GM12872 (cell line): ENCODE results near the gene KCNK17.
A peak's percentile ranks its signal among the peaks of the same experiment; 100 is the strongest.

Experiments used
- CTCF ChIP-seq: IDR thresholded peaks from 3 replicates; pipeline ENCODE4 v1.5.1; 2011; ENCODE audit warnings: low read depth, mild to moderate bottlenecking, low read length, moderate library complexity; ENCODE audit not compliant: insufficient read depth

The KCNK17 gene

GRCh38 chr6:39350723-39351505 is 36.7 kb upstream of the KCNK17 start:
- no peak for TF ChIP-seq CTCF

GRCh38 chr6:39348740-39349139 is 34.5 kb upstream of the KCNK17 start:
- TF ChIP-seq CTCF, result no peak

- TF ChIP-seq CTCF, result peak; percentile 97
Measured at GRCh38 chr6:39347906-39348585, 33.8 kb upstream of the KCNK17 start.

- no peak for TF ChIP-seq CTCF
Measured at GRCh38 chr6:39347206-39347605, 33.0 kb upstream of the KCNK17 start.

- TF ChIP-seq CTCF, result no peak
Measured at GRCh38 chr6:39344821-39345280, 30.6 kb upstream of the KCNK17 start.

GRCh38 chr6:39343396-39343870 is 29.2 kb upstream of the KCNK17 start:
- no peak for TF ChIP-seq CTCF

- TF ChIP-seq CTCF, result no peak
Measured at GRCh38 chr6:39342692-39343395, 28.6 kb upstream of the KCNK17 start.
